Measurements from ENCODE around the gene GNAQ.

The GNAQ gene

DNA sequence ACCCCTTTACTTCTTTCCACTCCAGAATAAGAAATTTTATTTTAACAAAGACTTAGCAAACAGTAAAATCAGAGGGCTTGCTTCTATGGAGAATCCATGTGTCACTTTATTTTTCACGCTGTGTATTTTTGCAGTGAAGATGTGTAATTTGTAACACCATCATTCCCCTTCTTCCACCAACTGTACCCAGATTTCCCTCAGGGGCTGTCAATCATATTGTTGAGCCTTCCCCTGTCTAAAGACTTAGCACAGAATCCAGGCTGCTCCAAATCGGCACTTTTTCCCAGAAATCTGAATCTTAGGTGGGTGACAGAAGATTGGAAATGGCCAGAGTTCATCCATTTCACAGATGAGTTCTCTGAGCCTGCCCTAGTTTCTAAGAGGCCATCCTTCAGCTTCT, 115.9 kb downstream of the GNAQ start:
- no peak for DNase-seq (ENCODE audit: low read depth)
- TF ChIP-seq POLR2A (IDR thresholded peaks at IDR 0.05; ENCODE audit: extremely low read depth, insufficient read length) (no peak), MYC (IDR thresholded peaks at IDR 0.05; ENCODE audit: low read depth, low read length) (no peak)
- TF ChIP-seq, protein P1, sequence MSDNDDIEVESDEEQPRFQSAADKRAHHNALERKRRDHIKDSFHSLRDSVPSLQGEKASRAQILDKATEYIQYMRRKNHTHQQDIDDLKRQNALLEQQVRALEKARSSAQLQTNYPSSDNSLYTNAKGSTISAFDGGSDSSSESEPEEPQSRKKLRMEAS (IDR thresholded peaks at IDR 0.05; ENCODE audit: low read depth, low read length) = no peak
- TF ChIP-seq, protein P2, sequence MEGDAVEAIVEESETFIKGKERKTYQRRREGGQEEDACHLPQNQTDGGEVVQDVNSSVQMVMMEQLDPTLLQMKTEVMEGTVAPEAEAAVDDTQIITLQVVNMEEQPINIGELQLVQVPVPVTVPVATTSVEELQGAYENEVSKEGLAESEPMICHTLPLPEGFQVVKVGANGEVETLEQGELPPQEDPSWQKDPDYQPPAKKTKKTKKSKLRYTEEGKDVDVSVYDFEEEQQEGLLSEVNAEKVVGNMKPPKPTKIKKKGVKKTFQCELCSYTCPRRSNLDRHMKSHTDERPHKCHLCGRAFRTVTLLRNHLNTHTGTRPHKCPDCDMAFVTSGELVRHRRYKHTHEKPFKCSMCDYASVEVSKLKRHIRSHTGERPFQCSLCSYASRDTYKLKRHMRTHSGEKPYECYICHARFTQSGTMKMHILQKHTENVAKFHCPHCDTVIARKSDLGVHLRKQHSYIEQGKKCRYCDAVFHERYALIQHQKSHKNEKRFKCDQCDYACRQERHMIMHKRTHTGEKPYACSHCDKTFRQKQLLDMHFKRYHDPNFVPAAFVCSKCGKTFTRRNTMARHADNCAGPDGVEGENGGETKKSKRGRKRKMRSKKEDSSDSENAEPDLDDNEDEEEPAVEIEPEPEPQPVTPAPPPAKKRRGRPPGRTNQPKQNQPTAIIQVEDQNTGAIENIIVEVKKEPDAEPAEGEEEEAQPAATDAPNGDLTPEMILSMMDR (IDR thresholded peaks at IDR 0.05; ENCODE audit: low read depth, low read length) = no peak
- H3K4me3 ChIP-seq (ENCODE audit: low read depth, low read length) = no peak overlapping the region

DNA sequence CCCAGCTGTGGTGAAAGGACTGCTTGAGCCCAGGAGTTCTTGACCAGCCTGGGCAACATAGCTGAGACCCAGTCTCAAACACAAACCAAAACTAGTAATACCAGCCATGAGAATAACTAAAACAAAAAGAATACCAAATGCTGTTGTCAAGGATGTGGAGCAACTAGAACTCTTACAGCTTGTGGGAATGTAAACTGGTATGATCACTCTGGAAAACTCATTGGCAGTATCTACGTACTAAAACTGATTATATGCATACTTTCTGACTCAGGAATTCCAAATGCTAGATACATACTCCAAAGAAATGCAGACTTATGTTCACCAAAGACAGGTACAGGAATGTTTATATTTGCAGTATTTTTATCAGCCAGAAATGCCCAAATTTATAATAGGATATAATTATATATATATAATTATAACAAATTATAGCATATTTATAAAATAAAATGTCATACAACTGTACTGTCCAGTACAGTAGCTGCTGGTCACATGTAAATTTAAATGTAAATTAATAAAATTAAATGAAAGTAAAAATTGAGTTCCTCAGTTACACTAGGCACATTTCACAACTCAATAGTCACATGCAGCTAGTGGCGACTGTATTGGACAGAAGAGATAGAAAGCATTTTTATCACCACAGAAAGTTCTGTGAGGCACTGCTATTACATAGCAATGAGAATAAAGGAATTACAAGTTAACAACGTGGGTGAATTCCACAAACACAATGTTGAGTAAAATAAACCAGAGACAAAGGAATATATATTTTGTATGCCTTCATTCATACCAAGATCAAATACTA, 118.5 kb downstream of the GNAQ start:
- DNase-seq (ENCODE audit: low read depth) = peak; percentile 48
- no peak overlapping the region for H3K4me3 ChIP-seq (ENCODE audit: low read depth, low read length)
- TF ChIP-seq, protein P2 (IDR thresholded peaks at IDR 0.05; ENCODE audit: low read depth, low read length) = no peak
- no peak for TF ChIP-seq MYC (IDR thresholded peaks at IDR 0.05; ENCODE audit: low read depth, low read length)
- no peak for TF ChIP-seq POLR2A (IDR thresholded peaks at IDR 0.05; ENCODE audit: extremely low read depth, insufficient read length)
- TF ChIP-seq, protein P1 (IDR thresholded peaks at IDR 0.05; ENCODE audit: low read depth, low read length) = peak; percentile 58

GRCh38 chr9:77911928-77912327, 119.7 kb downstream of the GNAQ start:
- TF ChIP-seq, protein P2 (IDR thresholded peaks at IDR 0.05; ENCODE audit: low read depth, low read length) = no peak
- TF ChIP-seq MYC (IDR thresholded peaks at IDR 0.05; ENCODE audit: low read depth, low read length) (no peak), POLR2A (IDR thresholded peaks at IDR 0.05; ENCODE audit: extremely low read depth, insufficient read length) (no peak)
- TF ChIP-seq, protein P1 (IDR thresholded peaks at IDR 0.05; ENCODE audit: low read depth, low read length) = no peak
- no peak for DNase-seq (ENCODE audit: low read depth)
- no peak overlapping the region for H3K4me3 ChIP-seq (ENCODE audit: low read depth, low read length)

DNA sequence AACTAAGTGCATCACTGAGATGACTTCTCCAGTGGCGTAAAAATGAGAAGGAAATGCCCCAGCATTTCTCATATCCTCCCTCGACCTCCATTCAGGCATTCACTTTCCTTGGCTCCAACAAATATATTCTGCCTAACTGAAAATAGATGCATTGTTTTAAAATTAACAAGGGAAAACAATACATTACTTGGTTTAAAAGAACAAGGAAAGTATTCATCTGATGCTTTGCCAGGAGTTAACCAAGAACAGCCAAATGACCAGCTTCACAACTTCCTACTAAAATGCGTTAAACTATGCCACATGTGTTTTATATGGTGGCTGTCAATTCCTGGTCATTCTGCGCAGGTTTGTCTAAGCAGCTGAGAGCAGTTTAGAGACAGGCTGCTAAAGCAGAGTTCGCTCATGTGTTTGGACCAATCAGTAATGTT, 121.4 kb downstream of the GNAQ start:
- peak; percentile 75 for DNase-seq (ENCODE audit: low read depth)
- H3K4me3 ChIP-seq (ENCODE audit: low read depth, low read length) = peak overlapping the region; percentile 46
- TF ChIP-seq MYC (IDR thresholded peaks at IDR 0.05; ENCODE audit: low read depth, low read length) (peak; percentile 71; the same call in 1 of the 2 replicates), POLR2A (IDR thresholded peaks at IDR 0.05; ENCODE audit: extremely low read depth, insufficient read length) (peak; percentile 39)
- TF ChIP-seq, protein P2 (IDR thresholded peaks at IDR 0.05; ENCODE audit: low read depth, low read length) = no peak
- TF ChIP-seq, protein P1 (IDR thresholded peaks at IDR 0.05; ENCODE audit: low read depth, low read length) = peak; percentile 77

GRCh38 chr9:77909306-77909705, 122.3 kb downstream of the GNAQ start:
- DNase-seq (ENCODE audit: low read depth) = peak; percentile 97
- TF ChIP-seq, protein P1 (IDR thresholded peaks at IDR 0.05; ENCODE audit: low read depth, low read length) = peak; percentile 71
- peak; percentile 80 for TF ChIP-seq MYC (IDR thresholded peaks at IDR 0.05; ENCODE audit: low read depth, low read length)
- TF ChIP-seq, protein P2 (IDR thresholded peaks at IDR 0.05; ENCODE audit: low read depth, low read length) = no peak
- peak overlapping the region; percentile 46 for H3K4me3 ChIP-seq (ENCODE audit: low read depth, low read length)
